GM03348 (cell line): ENCODE data around the gene PLEKHM3.
"Not testable (repeated sequence)": the region's sequence is repeated elsewhere in the genome, so short reads cannot be mapped to it uniquely, and the experiment has no call there.

Experiments
- DNase-seq: peaks from one replicate; pipeline ENCODE4 v3.0.0; 2012; ENCODE audit warnings: low spot score

Gene PLEKHM3

DNA sequence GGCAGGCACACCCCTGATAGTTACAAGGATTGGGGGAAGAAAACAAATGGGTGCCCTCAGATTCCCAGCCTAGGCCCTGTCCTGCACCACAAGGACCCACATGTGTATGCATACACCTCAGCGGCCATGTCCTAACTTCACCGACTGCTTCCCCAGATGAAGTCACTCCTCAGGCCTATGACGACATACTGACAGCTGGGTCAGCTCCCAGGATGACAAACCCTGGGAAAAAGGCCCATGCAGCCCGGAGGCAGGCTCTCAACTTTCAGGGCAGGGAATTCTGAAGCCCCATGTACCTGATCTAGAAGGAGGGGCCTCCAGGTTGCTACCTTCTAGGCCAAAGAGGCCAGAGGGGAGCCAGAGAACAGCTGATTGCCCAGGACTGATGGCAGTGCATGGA, 11.0 kb upstream of the PLEKHM3 start:
- no peak for DNase-seq

DNA sequence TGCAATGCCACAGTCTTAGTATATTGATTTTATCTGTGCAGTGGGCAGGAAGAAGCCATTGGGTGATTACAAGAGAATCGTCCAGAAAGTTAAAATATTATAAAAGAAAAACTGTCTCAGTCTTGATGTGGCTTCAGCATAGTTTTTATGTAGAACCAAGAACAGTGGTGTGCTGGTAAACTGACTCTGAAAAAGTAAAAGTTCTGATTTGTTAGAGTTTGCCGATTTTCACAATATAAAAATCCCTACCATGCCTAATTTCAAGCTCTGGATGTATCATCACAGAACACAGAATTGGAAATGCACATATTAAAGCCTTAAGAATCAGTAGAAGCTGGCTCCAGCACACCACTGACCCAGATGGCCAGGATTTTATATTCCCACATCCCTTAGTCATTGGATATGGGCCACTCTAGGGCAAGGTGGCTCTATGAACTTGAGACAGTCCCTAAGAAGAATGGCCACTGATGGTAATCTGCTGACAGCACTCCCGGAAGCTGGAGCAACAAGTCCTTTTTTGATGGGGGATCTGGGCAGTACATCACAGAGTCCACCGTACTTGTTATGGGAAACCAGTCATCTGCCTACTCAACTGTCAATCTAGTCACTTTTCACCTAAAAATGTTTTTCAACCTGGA, 9.3 kb upstream of the PLEKHM3 start:
- no peak for DNase-seq

DNA sequence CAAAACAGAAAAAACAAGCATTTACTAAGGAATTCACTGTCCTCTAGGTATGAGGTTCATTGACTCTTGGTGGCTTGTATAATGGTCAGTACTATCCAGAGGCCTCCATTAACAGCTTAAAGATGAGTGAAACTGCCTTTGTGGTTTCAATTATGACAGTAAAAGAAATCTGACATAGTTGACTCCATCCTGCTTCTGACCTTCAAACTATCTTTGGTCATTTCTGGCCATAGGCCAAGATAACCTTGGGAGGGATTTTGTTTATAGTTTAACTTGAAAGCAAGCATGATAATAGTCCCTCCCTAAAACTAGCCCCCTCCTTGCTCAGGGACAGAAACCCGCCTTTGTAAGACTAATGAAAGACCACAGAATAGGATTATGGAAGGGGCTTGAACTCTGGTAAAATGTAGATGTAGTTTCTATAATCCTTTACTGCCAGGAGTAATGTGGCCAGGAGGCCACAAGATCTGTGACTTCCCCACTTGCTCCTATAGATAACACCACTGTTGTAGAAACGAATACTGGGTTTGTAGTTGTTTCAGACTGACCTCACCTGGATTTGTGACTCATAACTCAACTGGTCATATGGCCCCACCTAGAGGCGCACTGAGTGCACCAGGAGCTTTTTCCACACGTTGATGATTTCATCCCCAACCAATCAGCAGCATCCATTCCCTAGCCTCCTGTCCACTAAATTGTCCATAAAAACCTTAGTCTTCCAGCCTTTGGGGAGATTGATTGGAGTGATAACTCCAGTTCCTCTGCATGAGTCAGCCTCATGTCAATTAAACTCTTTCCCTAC, 8.6 kb upstream of the PLEKHM3 start:
- DNase-seq, result no peak

DNA sequence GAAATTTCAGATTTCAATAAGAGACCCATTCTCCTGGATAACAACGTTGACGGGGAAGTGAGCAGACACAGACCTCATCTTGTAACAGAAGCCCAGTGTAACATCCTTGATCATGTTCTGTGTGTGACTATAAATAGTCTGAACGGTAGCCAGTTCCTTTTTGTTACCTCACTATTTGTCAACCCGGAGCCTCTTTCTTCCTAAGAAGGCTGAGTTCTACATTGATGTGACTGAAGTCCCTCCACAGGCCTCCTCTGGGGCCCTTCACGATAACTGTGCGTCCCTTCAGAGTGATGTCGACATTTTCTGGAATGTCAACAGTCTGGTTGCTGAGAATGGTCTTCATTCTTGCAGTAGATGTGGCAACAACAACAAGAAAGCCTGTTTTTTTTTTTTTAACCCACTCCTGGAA, 6.3 kb upstream of the PLEKHM3 start:
- DNase-seq, result peak; percentile 19

GRCh38 chr2:208025814-208026184, 472 bp upstream of the PLEKHM3 start:
- peak; percentile 20 for DNase-seq

DNA sequence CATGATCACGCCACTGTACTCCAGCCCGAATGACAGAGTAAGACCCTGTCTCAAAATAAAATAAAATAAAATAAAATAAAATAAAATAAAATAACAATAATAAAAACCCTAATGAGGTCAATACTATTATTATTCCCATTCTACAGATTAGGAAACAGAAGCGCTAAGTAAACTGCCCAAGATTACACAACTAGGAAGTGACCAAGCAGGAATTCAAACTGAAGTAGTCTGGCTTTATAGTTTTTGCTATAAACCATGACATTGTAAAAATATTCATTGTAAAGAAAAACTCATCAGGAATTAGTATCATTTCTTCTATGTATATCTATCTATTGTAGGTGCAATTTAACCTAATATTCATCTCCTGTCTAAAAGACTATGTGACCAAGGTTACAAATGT, 1.2 kb downstream of the PLEKHM3 start:
- no peak for DNase-seq

DNA sequence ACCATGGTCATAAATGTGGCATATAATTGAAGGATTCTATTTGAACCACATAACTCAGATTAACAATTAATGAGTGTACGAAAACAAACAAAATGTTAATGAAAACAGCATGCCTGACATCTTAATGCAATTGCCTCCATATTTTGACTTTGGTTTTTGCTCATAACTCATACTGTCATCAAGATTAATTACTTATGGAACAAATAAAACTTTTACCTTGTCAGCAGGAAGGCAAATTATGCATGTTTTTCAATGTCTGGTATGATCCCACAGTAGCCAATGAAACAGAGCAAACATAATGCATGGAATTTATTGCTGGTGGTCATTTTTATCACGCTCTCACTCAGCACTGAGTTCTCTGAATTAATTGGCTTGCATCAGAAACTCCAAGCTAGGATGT, 5.1 kb downstream of the PLEKHM3 start:
- no peak for DNase-seq

GRCh38 chr2:208018124-208018712, 7.1 kb downstream of the PLEKHM3 start:
- DNase-seq, result not testable (repeated sequence)

DNA sequence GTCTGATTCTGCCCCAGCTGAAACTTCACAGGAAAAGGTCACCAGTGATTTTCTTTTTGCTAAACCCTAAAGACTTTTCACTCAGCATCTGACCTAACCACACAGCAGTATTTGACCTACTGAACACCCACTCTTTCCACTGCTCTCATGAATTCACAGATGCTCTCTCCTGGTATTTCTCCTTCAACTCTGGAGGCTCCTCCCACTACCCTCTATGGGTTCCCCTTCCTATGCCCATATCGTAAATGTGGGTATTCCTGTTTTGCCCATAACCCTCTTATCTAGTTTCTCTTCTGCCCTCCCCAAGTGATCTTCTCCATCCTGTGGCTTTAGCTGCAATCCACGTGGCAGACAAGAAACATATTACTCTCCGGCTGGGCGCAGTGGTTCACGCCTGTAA, 7.6 kb downstream of the PLEKHM3 start:
- no peak for DNase-seq

- no peak for DNase-seq
Observed at GRCh38 chr2:208015475-208015874, 9.9 kb downstream of the PLEKHM3 start.

DNA sequence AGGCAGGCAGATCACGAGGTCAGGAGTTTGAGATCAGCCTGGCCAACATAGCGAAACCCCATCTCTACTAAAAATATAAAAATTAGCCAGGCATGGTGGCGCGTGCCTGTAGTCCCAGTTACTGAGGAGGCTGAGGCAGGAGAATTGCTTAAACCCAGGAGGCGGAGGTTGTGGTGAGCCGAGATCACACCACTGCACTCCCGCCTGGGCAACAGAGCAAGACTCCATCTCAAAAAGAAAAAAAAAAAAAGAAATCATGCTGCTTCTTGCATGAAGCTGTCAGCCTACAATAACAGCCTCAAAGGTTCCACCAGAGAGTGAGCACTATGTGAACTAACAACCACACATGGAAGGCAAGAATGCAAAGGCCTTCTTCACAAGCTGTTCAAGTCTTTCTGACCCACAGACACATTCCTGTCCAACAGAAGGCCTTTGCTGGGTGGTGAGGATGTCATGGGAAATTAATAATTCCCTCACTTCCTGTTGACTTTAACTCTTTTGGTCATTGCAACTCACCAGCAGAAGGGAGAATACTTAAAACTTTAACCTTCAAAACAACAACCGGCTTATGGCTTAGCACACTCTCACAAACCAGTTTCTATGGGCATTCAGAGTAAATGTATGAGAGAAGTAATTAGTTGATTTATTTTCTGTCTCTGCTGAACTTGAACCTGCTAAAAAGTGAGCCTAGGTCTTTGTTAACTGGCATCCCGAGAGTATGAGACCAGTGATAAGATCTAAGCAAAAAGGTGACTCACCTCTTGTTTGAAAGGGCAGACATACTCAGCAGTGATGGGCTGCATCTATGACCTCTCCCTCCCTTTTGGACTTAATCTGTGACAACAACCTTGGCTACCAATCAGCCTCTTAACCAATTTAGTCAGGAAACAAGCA, 11.8 kb downstream of the PLEKHM3 start:
- DNase-seq, result peak; percentile 13

GRCh38 chr2:208012449-208012848, 12.9 kb downstream of the PLEKHM3 start:
- DNase-seq, result no peak

DNA sequence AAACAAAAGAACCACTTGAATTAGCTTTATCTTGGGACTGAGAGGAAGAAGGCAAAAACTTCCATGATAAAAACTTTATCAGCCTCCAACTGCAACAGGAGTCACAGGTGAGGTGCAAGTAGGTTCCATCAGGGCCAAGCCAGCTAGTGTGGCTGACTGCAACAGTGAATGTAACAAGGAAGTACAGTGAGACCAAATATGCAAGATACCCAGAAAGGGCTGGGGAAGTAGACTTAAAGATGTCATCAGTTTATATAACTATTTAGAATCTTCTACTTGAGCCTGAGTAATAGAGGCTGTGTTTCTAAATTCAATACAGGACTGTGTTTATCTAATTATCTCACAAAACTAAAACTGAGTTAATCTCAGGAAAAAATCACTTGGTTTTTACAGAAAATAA, 14.8 kb downstream of the PLEKHM3 start:
- no peak for DNase-seq

- DNase-seq, result peak; percentile 55
Observed at GRCh38 chr2:208006833-208007232, 18.5 kb downstream of the PLEKHM3 start.

DNA sequence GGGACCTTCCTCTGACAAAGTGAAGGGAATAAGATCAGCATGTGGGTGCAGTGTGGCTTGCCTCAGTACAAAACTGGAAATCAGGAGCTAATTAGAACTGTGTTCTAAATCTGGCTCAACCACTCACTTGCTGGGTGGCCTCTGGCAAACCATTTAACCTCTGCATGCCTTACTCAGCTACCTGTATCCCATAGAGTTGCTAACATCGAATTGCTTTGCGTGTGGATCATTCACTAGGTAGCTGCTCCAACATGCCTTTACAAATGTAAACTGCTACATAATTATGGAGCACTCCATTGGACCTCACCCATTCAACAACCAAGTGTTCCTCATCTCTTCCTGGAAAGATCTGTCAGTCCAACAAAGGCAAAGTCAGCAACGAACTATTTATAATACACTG, 19.0 kb downstream of the PLEKHM3 start:
- DNase-seq, result no peak

- DNase-seq, result no peak
Observed at GRCh38 chr2:208001924-208002323, 23.4 kb downstream of the PLEKHM3 start.

DNA sequence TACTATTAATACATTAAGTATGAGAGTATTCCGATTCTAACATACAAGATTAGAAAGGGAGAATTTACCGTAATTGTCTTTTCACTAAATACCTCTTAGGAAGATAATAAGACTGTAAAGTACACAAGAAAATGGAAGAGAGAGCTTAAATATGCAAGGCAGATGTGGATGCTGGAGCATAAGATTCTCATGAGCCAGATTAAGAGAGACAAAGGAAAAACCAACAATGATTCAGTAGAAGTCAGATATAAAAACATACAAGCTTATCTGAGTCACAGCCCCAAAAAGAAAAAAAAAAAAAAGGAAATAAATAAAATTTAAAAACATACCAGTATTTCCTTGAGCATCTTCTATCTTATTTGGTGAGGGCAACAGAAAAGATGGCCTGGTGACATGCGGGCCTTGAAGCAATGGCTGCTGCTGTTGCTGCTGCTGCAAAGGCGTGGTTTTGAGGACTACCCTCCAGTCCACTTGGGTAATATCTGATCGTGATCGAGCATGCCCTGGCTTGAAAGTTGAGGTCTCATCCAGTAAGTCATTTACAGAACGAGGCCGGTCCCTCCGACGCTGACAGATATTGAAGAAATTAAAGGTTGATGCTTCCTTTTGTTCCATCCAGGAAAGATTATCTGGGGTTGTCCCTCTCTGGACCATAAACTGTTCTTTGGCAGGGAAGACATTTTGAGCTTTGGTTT, 24.5 kb downstream of the PLEKHM3 start:
- no peak for DNase-seq

DNA sequence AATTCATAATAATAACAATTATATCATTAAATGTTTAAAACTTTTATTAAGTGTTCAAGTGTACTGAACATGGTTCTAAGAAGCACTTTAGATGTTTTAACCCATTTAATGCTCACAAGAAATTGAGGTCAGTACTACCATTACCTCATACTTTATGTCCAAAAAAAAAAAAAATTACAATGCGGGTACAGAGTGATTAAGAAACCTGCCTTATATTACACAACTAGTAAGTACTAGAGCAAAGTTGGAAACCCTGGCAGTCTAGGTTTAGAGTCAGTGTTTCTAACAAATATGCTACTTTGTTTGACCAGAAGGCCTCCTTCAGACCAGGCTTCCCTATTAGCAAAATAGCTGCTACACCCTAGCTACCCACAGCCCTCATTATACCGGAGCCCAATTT, 28.5 kb downstream of the PLEKHM3 start:
- no peak for DNase-seq

GRCh38 chr2:207995887-207996286, 29.4 kb downstream of the PLEKHM3 start:
- DNase-seq, result no peak

- peak; percentile 42 for DNase-seq
Observed at GRCh38 chr2:207993151-207993763, 32.1 kb downstream of the PLEKHM3 start.

DNA sequence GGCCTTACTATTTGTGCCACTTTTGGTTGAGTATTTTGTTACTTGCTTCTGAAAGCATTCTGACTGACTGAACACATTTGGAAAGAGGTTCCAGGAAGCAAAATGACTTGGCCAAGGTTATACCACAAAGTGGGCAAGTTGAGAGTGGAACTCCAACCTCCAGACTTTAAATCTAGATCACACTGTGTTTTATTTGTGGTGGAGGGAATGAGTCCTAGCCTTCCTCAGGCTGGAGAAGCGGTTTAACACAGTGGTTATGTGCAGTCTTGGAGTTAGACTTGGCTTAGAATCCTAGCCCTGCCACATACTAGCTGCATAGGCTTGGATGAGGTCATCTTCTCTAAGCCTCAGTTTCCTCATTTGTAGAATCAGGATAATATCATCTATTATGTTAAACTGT, 33.4 kb downstream of the PLEKHM3 start:
- DNase-seq, result no peak
